Right forelimb (tissue), 1 donor: ENCODE data around the gene CNNM4.

Experiments used
- DNase-seq: peaks from one replicate; pipeline ENCODE4 v3.0.0-alpha.2; 2018

CNNM4 gene

DNA sequence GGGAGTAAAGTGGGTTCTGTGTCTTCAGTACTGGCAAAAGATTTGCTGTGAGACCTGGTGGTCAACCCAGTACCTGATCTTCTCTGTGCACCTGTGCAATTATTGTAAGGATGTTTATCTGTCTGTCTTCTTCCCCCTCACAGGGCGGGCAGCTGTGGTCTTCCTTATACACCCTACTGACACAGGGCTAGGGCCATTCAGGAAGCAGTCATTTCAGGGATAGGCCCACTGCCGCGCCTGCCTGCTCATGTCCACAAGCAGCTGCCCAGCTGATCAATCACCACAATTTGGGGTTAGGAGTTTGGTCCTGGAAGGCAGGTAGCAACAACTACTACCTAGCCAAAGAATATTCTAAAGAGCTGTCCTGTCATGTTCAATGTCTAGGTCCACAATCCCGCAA lies 1.2 kb upstream of the CNNM4 start:
- DNase-seq = no peak

DNA sequence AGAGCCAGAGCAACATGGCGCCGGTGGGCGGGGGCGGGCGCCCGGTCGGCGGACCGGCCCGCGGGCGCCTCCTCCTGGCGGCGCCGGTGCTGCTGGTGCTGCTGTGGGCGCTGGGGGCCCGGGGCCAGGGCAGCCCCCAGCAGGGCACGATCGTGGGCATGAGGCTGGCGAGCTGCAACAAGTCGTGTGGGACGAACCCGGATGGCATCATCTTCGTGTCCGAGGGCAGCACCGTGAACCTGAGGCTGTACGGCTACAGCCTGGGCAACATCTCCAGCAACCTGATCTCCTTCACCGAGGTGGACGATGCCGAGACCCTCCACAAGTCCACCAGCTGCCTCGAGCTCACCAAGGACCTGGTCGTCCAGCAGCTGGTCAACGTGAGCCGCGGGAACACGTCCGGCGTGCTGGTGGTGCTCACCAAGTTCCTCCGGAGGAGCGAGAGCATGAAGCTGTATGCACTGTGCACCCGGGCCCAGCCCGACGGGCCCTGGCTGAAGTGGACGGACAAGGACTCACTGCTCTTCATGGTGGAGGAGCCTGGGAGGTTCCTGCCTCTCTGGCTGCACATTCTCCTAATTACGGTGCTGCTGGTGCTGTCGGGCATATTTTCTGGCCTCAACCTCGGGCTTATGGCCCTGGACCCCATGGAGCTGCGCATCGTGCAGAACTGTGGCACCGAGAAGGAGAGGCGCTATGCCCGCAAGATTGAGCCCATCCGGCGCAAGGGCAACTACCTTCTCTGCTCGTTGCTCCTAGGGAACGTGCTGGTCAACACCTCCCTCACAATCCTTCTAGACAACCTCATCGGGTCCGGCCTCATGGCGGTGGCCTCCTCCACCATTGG lies 507 bp downstream of the CNNM4 start:
- DNase-seq = no peak

DNA sequence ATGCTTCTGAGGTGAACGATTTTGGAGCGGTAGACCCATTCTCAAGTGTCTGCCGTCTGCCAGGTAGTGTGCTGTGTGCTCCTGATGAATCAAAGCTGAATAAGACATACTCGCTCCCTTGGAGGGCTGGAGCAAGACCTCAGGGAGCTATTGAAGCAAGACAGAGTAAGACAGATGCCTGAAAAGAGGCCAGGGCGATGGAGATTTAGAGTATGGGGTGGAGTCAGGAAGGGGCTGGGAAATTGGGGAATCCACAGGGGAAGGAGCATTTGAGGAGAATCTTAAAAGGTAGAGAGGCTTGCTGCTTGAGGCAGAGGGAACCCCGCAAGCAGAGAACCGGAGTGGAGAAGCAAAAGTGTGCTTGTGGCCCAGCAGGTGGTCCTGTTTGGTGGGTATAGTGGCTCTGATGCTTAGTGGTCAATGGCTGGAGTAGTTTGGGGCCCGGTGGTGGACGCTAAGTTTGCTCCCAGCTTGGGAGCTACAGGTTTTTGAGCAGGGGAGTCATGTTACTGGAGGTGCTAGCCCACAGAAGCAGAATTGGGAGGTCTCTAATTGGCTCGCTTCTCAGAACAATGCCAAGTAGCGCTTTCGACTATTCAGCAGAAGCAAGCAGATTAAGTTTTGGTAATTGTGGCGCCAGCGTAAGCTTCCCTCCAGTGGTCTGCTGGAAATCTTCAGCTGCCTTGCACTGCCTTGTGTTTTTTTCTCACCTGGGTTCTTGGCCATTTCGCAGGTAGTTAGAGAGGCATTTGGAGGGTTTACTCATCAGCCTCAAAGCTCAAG lies 2.0 kb downstream of the CNNM4 start:
- DNase-seq = no peak

DNA sequence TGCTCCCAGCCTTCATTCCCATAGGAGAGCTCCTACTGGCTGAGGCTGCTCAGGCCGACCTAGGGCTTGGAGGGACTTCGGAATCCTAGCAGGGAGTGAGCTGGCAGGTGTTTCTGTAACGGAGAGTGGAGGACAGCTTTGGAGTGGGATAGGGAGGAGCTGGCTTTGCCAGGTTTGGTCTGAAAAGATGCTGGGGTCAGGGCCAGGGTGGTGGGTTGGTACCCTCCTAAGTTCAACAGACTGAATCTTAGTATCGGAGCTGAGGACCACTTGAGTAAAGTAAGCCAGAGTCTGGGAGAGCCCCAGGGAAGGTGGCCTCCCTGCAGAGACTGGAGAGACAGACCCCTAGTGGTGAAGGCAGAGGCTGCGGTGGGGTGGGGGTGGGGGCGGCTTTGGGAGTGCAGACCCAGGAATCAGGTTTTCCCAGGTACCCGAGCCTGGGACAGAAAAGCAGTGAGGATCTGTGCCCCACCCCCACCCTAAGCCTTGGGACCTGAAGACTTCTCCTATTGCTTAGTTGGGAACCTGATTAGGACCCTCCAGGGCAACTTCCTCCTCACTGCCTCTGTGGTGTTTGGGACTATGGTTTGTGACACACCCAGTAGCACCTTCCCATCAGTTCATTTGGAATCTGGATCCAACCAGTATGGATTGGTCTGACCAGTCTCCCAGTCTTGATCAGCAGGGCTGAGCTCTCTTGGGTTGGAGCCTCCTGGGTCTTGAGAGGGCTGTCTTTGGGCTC lies 3.0 kb downstream of the CNNM4 start:
- DNase-seq = no peak

DNA sequence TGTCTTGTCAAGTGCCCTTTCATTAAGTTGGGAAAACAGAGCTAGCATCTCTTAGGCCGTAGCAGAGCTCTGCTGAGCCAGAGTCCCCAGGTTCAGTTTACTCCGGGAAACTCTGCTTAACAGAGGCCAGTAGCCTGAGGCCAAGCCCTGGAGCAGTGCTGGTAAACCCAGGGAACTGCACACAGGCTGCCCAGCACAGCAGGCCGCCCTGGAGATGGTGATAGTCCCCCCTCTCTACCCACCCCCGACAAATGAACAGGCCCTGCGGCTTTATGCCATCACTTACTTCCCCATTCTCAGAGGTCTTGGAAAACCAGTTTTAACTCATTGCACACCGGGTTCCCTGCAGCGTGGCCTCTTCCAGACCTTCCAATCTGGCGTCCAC lies 3.5 kb downstream of the CNNM4 start:
- DNase-seq = no peak

DNA sequence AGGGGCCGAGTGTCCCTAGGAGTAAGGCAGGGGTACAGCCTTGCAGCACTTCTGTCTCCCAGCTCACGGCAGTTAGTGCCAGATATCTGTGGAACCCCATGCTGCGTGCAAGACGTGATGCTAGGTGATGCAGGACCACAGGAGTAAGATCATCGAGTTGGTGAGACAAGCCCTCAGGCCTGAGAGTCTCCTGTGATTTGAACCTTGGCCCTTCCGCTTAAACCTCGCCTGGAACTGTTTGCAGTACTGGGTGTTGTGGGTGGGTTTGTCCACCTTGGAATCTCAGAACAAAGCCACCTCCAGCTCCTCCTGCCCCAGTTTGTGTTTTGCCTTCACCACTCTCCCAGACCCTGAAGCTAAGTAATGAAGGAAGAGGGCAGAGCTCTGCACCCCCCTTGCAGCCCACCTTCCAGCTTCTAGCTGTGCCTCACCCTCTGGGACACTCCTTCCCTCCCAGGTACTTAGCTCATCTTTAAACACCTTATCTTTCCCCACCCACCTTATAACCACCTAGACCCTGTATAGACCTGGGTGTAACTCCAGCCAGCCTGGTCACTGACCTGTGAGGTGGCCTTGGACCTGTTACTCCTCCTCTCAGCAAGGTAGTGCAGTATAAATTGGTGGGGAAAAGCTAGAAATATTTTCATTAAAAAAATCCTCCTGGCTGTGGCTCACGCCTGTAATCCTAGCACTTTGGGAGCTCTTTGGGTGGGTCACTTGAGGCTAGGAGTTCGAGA lies 6.6 kb downstream of the CNNM4 start:
- no peak for DNase-seq

DNA sequence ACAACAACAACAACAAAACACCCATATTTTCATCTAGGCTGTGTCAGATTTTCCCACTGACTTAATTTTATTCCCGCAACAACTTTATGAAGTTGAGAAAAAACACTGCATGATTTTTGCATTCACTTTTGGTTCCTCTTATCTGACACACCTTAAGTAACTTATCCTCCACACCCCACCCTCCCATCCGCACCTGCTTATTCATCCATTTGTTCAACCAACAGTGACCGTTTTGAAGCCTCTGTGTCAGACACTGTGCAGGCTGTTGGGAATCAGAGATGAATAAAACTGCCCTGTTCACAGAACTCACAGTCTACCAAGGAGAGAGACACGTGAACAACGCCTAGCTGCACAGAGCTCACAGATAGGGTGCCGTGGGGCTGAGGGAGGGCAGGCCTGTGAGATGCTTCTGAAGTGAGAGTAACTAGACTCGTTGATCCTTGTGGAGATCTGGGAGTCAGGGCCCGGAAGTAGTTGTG lies 7.4 kb downstream of the CNNM4 start:
- DNase-seq = no peak

DNA sequence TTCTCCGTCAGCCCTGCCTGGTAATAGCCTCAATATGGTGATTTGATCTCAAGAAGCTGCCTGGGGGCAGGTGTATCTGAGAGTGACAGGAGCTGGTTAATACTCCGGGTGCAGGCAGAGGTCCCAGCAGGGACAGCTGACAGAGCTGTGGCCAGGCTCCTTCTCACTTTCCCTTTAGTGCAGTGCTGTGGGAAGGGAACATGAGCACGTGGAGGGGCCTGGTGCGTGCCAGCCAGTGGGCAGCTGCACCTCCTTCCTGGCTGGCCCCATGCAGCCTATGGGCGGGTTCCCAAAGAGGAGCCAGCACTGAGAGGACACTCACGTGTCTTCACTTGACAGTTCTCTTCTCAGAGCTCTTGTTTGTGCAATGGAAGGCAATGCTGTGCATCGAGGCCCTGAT lies 9.1 kb downstream of the CNNM4 start:
- peak; percentile 58 for DNase-seq

DNA sequence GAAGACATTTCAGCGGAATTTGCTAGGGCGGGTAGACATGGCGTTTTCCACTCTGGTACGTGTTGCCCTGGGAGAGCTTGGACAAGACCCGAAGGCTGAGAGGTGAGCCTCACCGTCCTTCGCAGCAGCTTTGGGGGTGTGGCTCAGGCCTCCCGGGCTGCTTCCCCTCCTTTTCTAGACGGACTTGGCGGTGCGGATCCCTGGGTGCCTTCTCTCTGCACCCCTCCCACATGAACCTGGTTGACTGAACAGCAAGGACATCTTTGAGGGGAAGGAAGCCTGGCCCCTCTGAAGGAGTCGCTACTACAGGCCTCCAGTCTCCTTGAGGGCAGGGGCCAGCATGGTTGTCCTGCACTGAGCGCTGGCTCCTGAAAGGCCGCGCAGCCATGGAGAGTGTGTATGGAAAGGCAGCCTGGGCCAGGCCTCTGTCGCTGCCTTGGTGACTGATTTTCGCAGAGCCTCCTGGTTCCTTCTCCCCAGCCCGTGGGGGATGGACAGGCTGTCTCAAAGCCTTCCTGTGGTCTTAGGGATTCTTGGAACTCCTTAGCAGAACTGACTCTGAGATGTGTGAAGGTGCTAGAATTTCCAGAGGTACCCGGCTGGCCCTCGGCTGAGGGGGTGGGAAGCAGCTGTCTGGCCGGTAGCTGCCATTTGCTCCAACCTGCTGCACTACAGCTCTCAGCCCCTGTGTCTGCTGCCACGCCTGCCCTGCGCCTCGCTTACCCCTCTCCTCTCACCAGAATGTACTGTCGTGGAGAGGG lies 9.9 kb downstream of the CNNM4 start:
- DNase-seq = no peak

DNA sequence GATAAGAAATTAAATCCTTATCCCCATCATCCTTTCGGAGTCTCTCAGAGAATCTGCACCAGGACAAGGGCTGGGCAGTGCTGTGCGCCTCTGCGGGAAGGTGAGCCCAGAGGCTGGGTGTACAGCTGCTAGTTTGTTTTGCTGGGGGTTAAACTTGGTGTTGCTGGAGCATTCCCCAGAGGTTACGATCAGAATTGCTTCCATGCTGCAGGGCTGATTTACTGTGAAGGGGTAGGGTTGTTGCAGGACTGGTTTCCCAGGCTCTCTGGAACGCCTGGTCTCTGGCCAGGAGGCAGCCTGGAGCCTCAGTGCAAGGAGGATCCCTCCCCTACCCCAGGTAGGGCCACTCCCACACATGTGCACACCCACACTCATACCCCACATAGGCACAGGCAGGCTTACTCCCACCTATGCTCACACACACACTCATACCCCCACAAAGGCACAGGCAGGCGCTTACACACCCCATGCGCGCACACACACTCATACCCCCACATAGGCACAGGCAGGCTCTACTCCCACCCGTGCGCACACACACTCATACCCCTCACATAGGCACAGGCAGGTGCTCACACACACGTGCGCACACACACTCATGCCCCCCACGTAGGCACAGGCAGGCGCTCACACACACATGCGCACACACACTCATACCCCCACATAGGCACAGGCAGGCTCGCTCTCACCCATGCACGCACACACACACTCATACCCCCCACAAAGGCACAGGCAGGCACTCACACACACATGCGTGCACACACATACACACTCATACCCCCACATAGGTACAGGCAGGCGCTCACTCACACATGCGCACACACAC lies 11.3 kb downstream of the CNNM4 start:
- no peak for DNase-seq

DNA sequence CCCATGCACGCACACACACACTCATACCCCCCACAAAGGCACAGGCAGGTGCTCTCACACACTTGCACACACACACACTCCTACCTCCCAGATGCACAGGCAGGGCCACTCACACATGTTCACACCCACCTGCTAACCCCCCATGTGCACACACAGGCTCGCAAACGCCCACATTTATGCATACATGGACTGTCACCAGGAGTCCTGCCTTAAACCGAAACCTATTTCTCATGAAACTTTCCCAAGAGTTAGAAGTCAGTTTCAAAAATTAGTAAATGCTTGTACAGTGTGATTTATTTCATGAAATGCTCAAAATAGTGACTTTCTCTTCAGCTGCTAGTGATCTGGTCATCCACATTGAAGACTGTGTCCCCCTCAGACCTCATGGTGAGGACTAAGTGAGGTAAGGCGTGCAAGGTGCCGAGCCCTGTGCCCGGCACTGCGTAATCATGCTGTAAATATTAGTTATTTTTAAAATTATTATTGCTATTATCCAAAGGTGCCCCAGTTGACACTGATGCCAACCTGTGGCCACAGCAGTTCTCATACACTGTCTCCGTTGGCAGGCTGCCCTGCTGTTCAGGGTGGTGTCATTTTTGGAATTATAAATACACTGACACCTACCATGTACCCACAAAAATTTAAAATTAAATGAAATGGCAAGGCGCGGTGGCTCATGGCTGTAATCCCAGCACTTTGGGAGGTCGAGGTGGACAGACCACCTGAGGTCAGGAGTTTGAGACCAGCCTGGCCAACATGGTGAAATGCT lies 12.4 kb downstream of the CNNM4 start:
- no peak for DNase-seq

DNA sequence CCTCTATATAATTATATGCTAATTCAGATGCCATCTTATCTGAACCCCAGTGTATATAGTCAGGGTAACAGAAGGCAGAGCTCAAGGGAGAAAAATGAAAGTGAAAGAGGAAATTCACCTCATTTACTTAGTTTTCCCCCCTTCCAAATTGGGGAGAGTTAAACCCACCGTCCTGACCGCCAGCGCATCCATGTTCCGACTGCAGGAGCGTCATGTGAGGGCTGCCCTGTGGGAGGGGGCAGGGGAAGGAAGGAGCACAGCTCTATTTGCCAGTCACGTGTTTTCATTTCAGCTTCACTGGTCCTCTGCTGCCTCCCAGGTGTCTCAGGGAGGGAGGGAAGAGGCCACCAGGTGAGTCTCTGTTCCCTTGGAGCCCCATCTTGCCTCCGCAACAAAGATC lies 13.2 kb downstream of the CNNM4 start:
- DNase-seq = no peak

DNA sequence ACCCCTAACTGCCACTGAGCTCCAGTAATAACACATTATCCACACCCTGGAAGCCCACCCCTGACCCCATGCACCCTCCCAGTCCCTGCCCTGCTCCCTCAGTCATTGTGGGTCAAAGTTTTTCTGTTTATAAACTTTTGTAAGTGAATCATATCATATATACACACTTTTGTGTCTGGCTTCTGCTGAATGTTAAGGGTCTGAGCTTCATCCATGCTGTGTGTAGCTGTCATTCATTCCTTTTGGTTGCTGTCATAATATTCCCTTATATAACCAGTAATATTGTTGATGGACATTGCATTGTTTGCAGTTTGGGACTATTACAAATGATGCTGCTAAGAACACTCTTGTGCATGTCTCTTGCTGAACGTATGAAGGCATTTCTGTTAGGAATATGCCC lies 14.5 kb downstream of the CNNM4 start:
- no peak for DNase-seq

DNA sequence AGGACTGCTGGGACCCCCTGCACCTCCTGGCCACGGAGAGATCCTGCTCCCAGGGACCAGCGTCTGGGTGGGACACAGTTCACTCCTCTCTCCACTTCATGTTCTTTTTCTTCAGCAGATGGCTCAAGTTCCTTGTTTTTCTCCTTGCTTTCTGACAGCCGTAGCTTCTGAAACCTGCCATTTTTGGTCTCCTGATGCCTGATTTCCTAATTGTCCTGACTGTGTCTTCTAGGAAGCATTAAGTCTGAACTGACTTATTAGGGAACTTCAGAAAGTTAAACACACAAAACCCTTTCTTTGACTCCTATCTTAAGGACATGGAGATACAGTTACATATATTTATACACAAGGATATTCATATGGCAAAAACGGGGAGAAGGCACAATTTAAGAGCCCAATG lies 22.7 kb downstream of the CNNM4 start:
- DNase-seq = no peak

DNA sequence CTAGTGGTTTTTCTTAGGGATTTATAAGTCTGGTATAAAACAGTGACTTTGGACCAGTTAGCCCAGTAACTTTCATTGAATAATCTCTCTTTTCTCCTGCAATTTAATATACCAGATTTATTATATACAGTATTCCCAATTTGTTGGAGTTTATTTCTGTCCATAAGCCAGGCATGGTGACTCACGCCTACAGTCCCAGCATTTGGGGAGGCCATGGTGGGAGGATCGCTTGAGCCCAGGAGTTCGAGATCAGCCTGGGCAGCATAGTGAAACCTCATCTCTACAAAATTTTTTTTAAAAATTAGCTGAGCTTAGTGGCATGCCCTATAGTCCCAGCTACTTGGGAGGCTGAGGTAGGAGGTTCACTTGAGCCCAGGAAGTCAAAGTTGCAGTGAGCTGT lies 26.7 kb downstream of the CNNM4 start:
- DNase-seq = no peak

DNA sequence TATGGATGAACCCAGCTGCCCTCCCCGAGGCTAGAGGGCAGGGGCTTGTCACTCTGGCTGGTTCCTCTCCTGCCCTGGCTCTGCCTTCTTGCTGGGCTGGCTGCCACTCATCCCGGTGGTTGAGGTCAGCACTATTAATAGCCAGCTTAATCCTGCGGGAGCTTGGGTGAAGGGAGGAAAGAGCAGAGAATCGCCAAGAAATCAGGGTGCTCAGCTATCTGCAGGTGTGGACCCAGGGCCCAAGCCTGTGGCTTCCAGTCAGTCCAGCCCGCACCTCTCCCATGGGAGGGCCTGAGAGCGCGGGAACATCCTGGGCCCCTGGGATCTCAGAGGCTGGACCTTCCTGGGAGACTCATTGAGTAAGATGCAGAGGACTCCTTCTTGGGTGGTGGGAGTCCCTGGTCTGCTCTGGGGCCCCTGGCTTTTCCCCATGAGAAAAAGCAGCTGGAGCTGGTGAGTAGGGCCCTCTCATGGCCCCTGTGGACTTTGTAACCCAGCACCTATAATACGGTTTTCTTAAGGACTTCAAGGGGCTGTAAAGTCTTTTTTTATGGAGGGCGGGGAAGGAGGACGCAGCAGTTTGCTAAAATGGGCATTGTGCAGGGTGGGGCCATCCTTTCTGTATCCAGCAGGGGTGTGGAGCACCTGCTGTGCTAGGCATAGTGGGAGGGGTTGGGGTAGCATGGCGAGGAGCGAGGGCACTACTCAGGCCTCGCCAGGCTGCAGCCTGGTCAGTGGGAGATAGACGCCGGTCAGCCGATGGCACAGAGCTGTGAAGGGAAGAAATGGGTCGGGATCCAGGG lies 27.9 kb downstream of the CNNM4 start:
- no peak for DNase-seq

DNA sequence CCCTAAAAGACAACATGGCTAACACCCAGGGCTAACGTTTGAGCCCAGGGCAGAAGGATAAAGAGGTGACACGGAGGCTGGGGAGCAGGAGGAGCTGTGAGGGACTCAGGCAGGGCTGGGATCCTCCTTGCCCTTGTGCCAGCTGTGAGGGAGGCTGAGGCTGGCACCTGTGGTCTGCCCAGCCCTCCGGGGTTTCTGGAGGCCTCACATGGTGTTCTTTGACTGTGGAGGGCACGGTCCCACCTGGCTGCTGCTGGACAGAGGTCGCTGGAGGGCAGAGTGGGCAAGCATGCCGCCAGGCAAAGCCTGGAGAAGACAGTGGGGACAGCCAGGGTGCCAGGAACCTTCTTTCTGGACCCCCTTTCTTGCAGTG lies 28.5 kb downstream of the CNNM4 start:
- DNase-seq = no peak

DNA sequence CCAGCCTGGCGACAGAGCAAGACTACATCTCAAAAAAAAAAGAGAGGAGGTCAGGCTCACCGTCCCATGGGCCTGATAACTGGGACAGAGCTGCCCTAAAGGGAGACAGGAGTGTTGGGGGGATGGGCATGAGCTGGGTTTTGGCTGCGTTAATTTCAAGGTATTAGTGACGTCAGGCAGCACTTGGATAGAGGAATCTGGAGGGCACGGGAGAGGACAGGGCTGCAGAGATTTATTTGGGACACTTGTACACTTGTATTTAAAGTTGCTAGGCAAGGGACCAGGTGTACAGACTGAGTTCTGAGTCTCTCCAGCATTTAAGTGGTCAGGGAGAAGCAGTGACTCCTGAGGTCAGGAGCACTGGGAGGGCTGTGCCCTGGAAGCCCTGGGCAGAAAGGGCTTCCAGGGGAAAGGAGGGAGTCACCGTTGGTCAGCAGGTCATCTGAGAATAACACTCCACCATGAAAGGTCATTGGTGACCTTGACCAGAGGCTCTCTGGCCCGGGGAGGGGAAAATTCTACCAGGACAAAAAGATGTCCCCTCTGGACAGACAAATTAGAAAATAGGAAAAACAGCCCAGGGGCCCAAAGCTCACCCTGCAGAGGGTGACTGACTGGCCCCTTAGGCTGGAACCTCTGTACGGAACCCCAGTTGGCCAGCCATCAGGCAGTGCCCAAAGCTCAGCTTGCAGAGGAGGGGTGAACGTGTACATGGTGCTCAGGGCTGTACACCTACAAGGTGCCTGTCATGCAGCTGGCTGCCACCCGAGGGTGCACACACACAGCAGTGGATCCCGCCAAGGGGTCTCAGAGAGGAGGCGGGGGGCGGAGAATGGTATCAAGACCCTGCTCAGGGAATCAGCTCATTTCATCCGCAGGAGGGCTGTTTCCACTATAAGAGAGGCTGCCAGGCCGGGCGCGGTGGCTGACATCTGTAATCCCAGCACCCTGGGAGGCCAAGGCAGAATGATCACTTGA lies 32.4 kb downstream of the CNNM4 start:
- DNase-seq = no peak
